ENCODE data around the gene RBM5. TPM values are rescaled to one million over a fixed set of nuclear protein-coding genes. Genes with fewer than 3 reads are reported as not detected.

Gene RBM5
- total RNA-seq, 1 donor, result 150 TPM

DNA sequence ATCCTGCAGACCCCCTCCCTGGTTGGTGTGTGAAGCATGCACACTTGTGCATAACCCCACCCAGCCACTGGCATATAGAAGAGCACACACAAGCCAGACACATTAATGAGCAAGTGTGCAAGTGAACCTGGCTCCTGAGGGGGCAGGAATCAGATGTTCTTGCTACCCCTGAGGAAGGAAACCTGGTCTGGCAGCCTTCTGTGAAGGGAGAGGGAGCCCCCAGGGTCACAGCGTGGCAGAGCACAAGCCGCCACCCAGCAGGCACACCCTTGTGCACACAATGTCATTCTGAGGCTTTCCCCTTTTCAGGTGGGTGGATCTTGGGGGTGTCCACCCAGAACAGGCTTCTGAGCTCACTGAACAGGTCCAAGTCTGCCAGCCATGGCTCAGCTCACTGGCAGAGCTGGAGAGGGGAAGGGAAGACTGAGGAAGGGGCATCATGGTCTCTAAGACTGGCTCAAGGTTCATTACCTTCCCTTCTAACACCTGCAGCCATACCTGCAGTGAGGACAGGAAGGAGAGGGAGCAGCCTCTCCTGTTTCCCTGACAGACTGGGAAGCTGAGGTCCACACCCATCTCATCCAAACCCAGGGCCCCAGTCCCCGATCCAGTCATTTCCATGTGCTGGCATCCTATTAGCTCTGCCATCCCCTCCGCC lies 34.8 kb downstream of the RBM5 start:
- TF ChIP-seq, protein P1, sequence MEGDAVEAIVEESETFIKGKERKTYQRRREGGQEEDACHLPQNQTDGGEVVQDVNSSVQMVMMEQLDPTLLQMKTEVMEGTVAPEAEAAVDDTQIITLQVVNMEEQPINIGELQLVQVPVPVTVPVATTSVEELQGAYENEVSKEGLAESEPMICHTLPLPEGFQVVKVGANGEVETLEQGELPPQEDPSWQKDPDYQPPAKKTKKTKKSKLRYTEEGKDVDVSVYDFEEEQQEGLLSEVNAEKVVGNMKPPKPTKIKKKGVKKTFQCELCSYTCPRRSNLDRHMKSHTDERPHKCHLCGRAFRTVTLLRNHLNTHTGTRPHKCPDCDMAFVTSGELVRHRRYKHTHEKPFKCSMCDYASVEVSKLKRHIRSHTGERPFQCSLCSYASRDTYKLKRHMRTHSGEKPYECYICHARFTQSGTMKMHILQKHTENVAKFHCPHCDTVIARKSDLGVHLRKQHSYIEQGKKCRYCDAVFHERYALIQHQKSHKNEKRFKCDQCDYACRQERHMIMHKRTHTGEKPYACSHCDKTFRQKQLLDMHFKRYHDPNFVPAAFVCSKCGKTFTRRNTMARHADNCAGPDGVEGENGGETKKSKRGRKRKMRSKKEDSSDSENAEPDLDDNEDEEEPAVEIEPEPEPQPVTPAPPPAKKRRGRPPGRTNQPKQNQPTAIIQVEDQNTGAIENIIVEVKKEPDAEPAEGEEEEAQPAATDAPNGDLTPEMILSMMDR (IDR thresholded peaks at IDR 0.05; ENCODE audit: extremely low read depth, low read depth, low read length), result no peak
- peaks cover 26% of the 10 kb centered on the region for H4K20me1 ChIP-seq (ENCODE audit: insufficient read depth, low read length)
- peaks cover 19% of the 10 kb centered on the region for H3K36me3 ChIP-seq (ENCODE audit: insufficient read depth, low read length)
- H3K27ac ChIP-seq (ENCODE audit: low read depth, low read length), result no peak overlapping the region
- H3K9me3 ChIP-seq (ENCODE audit: low read depth, low read length), result no peaks in the 10 kb centered on the region
- H3K79me2 ChIP-seq (ENCODE audit: insufficient read depth, low read length), result no peaks in the 10 kb centered on the region
- H3K4me2 ChIP-seq (ENCODE audit: insufficient read depth, low read length), result no peak overlapping the region
- H3K4me3 ChIP-seq (ENCODE audit: insufficient read depth, low read length), result no peak overlapping the region
- H3K27me3 ChIP-seq (ENCODE audit: insufficient read depth, low read length), result no peaks in the 10 kb centered on the region
- no peak overlapping the region for H2AFZ ChIP-seq (ENCODE audit: low read length)
- DNase-seq (ENCODE audit: insufficient read length, low spot score, missing footprints), result peak; percentile 80
- H3K4me1 ChIP-seq (ENCODE audit: insufficient read depth, low read length), result peaks cover 5% of the 10 kb centered on the region

DNA sequence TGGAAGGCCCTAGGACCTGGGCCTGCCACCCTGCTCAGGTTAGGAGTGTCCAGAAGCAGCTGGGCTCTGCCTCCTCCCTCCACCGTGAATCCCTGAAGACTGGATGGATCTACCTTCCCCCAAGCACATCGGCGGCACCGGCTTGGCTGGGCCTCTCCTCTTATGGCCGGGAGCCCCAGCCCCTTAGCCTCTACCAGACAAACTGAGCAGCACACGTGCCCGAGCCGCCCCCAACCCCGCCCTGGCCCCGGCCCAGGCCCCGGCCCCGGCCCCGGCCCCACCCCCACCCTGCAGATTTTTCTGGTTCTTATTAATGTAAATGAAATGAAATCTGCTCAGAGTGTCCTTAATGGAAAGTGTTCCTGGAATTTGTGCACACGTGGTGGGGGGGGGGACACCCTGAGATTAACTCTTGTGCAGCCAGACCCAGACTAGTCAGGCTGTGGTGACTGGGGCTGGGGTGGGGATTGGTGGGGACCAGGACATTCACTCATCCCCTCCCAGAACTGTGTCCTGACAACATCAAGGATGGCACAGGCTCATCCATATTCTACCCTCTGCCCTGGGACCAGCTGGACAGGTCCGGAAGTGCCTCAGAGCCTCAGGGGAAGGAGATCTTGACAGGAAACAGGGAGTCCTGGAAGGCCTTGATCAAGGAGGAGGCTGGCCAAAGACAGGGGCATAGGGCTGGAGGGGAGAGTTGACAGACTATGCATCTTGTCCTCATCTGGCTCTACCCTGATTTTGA lies 35.5 kb downstream of the RBM5 start:
- Histone ChIP-seq H3K27ac (ENCODE audit: low read depth, low read length) (no peak overlapping the region), H3K4me1 (ENCODE audit: insufficient read depth, low read length) (peaks cover 5% of the 10 kb centered on the region), H2AFZ (ENCODE audit: low read length) (no peak overlapping the region), H3K36me3 (ENCODE audit: insufficient read depth, low read length) (peaks cover 15% of the 10 kb centered on the region), H3K79me2 (ENCODE audit: insufficient read depth, low read length) (no peaks in the 10 kb centered on the region), H3K4me3 (ENCODE audit: insufficient read depth, low read length) (no peak overlapping the region), H4K20me1 (ENCODE audit: insufficient read depth, low read length) (peaks cover 25% of the 10 kb centered on the region), H3K4me2 (ENCODE audit: insufficient read depth, low read length) (no peak overlapping the region), H3K27me3 (ENCODE audit: insufficient read depth, low read length) (no peaks in the 10 kb centered on the region), H3K9me3 (ENCODE audit: low read depth, low read length) (no peaks in the 10 kb centered on the region)
- peak; percentile 96 for DNase-seq (ENCODE audit: insufficient read length, low spot score, missing footprints)
- TF ChIP-seq, protein P1 (IDR thresholded peaks at IDR 0.05; ENCODE audit: extremely low read depth, low read depth, low read length), result no peak

DNA sequence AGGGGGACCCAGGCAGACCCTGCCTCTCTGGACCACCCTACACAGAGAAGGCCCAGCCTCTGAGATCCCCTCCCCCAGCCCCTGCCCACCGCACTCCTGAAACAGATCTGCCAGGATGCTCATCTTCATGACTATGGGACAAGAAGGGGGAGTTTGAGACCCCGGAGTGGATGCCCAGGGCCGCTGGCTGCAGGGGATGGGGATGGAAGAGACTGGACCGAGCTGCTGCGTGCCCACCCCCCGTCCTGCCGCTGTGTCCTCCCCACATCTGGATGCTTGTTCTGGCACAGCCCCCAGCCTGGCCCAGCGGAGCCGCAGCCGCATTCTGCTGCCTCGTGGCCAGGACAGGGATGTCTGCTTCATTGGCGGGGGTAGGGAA lies 36.1 kb downstream of the RBM5 start:
- DNase-seq (ENCODE audit: insufficient read length, low spot score, missing footprints), result peak; percentile 88
- H3K4me1 ChIP-seq (ENCODE audit: insufficient read depth, low read length), result peaks cover 5% of the 10 kb centered on the region
- no peak overlapping the region for H3K4me3 ChIP-seq (ENCODE audit: insufficient read depth, low read length)
- no peak overlapping the region for H2AFZ ChIP-seq (ENCODE audit: low read length)
- peaks cover 13% of the 10 kb centered on the region for H3K36me3 ChIP-seq (ENCODE audit: insufficient read depth, low read length)
- H4K20me1 ChIP-seq (ENCODE audit: insufficient read depth, low read length), result peaks cover 25% of the 10 kb centered on the region
- TF ChIP-seq, protein P1 (IDR thresholded peaks at IDR 0.05; ENCODE audit: extremely low read depth, low read depth, low read length), result no peak
- no peaks in the 10 kb centered on the region for H3K9me3 ChIP-seq (ENCODE audit: low read depth, low read length)
- no peak overlapping the region for H3K4me2 ChIP-seq (ENCODE audit: insufficient read depth, low read length)
- no peaks in the 10 kb centered on the region for H3K79me2 ChIP-seq (ENCODE audit: insufficient read depth, low read length)
- H3K27me3 ChIP-seq (ENCODE audit: insufficient read depth, low read length), result no peaks in the 10 kb centered on the region
- H3K27ac ChIP-seq (ENCODE audit: low read depth, low read length), result no peak overlapping the region

DNA sequence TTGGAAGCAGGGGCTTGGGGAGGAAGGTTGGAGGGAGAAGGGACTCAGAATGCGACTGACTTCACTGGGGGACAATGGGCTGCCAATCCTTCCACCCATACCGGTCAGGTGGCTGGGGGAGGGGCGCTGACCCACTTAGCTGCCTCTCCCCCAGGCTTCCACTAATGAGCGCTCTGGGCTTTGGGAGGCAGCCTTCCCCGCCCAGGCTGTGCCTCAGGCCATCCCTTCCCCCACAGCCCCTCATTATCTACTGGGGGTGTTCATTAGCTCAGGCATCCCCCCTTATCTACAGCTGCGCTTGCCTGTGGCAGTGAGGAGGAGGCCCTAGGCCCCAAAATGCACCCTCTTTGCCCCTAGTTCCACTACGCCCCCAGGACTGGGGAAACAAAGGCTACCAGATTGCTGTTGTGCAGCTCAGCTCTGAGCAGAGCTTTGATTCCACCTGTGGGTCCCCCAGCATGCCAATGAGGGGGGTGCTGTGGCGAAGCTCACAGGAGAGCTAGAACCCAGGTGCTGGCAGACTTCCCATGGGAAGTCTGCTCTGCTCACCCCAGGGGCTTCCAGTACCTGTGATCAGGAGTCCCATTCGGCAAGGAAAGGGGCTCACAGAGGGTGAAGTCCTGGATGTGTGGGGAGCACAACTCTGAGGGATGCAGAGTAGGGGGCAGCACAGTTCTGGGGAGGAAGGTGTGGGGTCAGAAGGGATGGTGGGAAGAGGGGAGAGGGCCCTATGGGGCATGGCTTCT lies 37.0 kb downstream of the RBM5 start:
- H3K4me2 ChIP-seq (ENCODE audit: insufficient read depth, low read length), result no peak overlapping the region
- H2AFZ ChIP-seq (ENCODE audit: low read length), result no peak overlapping the region
- no peak overlapping the region for H3K27ac ChIP-seq (ENCODE audit: low read depth, low read length)
- H3K4me3 ChIP-seq (ENCODE audit: insufficient read depth, low read length), result no peak overlapping the region
- peak; percentile 78 for DNase-seq (ENCODE audit: insufficient read length, low spot score, missing footprints)
- no peaks in the 10 kb centered on the region for H3K9me3 ChIP-seq (ENCODE audit: low read depth, low read length)
- TF ChIP-seq, protein P1 (IDR thresholded peaks at IDR 0.05; ENCODE audit: extremely low read depth, low read depth, low read length), result no peak
- no peaks in the 10 kb centered on the region for H3K79me2 ChIP-seq (ENCODE audit: insufficient read depth, low read length)
- peaks cover 4% of the 10 kb centered on the region for H3K36me3 ChIP-seq (ENCODE audit: insufficient read depth, low read length)
- H3K4me1 ChIP-seq (ENCODE audit: insufficient read depth, low read length), result peaks cover 5% of the 10 kb centered on the region
- H4K20me1 ChIP-seq (ENCODE audit: insufficient read depth, low read length), result peaks cover 17% of the 10 kb centered on the region
- H3K27me3 ChIP-seq (ENCODE audit: insufficient read depth, low read length), result no peaks in the 10 kb centered on the region
